ENCODE measurements around the gene GORAB. TPM values are rescaled to one million over a fixed set of nuclear protein-coding genes. Genes with fewer than 3 reads are reported as not detected.

Gene GORAB
- total and polyA plus RNA-seq, 2 experiments from 2014 or later, result 14.7 to 16.4 TPM

GRCh38 chr1:170559166-170559565, 27.2 kb downstream of the GORAB start:
- Histone ChIP-seq H2AFZ (no peak overlapping the region), H4K20me1 (ENCODE audit: insufficient read depth) (no peaks in the 10 kb centered on the region), H3K4me2 (ENCODE audit: unreplicated experiment) (no peak overlapping the region), H3K9me2 (ENCODE audit: insufficient read depth) (no peaks in the 10 kb centered on the region; the same call in 1 of the 2 replicates), H3K4me3 (no peak overlapping the region), H3K4me1 (ENCODE audit: insufficient read depth) (peaks cover 50% of the 10 kb centered on the region), H3K36me3 (ENCODE audit: low read depth) (no peaks in the 10 kb centered on the region; the same call in 1 of the 2 replicates), H3F3A (ENCODE audit: insufficient read depth) (peaks cover 74% of the 10 kb centered on the region), H3K79me2 (ENCODE audit: insufficient read depth) (no peaks in the 10 kb centered on the region), H3K9ac (no peak overlapping the region), H3K27me3 (replicated peaks; ENCODE audit: insufficient read depth) (no peaks in the 10 kb centered on the region), H3K9me3 (ENCODE audit: low read depth) (no peaks in the 10 kb centered on the region), H3K27ac (no peak overlapping the region)
- in situ Hi-C loops (cut with MboI), result no loop called here
- TF ChIP-seq EZH2 (IDR thresholded peaks at IDR 0.05; ENCODE audit: insufficient read depth, poor library complexity, severe bottlenecking) (no peak), EZH2phosphoT487 (IDR thresholded peaks at IDR 0.05; ENCODE audit: insufficient read depth, low read depth) (no peak)
- 21 to 30% methylated on average over 2 of the region's 2 CpGs for WGBS, 2 experiments (ENCODE audit: low coverage in 1 of 2, low lambda C conversion rate in 2 of 2, missing lambda C conversion rate in 2 of 2)
- DNase-seq, result no peak

- no peaks in the 10 kb centered on the region for H3K27me3 ChIP-seq (replicated peaks; ENCODE audit: insufficient read depth)
- in situ Hi-C loops (cut with MboI), result no loop called here
- TF ChIP-seq EZH2 (IDR thresholded peaks at IDR 0.05; ENCODE audit: insufficient read depth, poor library complexity, severe bottlenecking) (no peak), EZH2phosphoT487 (IDR thresholded peaks at IDR 0.05; ENCODE audit: insufficient read depth, low read depth) (no peak)
- peaks cover 57% of the 10 kb centered on the region for H3K4me1 ChIP-seq (ENCODE audit: insufficient read depth)
- H3K27ac ChIP-seq, result peak overlapping the region; percentile 32
- peak; percentile 47 for DNase-seq
- H3K79me2 ChIP-seq (ENCODE audit: insufficient read depth), result no peaks in the 10 kb centered on the region
- H4K20me1 ChIP-seq (ENCODE audit: insufficient read depth), result no peaks in the 10 kb centered on the region
- no peaks in the 10 kb centered on the region for H3K9me3 ChIP-seq (ENCODE audit: low read depth)
- H3K36me3 ChIP-seq (ENCODE audit: low read depth), result no peaks in the 10 kb centered on the region; the same call in 1 of the 2 replicates
- H3F3A ChIP-seq (ENCODE audit: insufficient read depth), result peaks cover 72% of the 10 kb centered on the region
- WGBS, 2 experiments (ENCODE audit: low coverage in 1 of 2, low lambda C conversion rate in 2 of 2, missing lambda C conversion rate in 2 of 2), result 75 to 76% methylated on average over 4 of the region's 4 CpGs
- no peaks in the 10 kb centered on the region; the same call in 1 of the 2 replicates for H3K9me2 ChIP-seq (ENCODE audit: insufficient read depth)
- H2AFZ ChIP-seq, result no peak overlapping the region
- no peak overlapping the region for H3K4me3 ChIP-seq
- H3K9ac ChIP-seq, result no peak overlapping the region
- no peak overlapping the region for H3K4me2 ChIP-seq (ENCODE audit: unreplicated experiment)
These were observed 28.8 kb downstream of the GORAB start for GRCh38 chr1:170560681-170561285.

GRCh38 chr1:170562646-170563338, 30.8 kb downstream of the GORAB start:
- in situ Hi-C loops (cut with MboI), result no loop called here
- Histone ChIP-seq H3K36me3 (ENCODE audit: low read depth) (no peaks in the 10 kb centered on the region; the same call in 1 of the 2 replicates), H3K9me3 (ENCODE audit: low read depth) (no peaks in the 10 kb centered on the region), H2AFZ (peak overlapping the region; percentile 78), H3K9ac (peak overlapping the region; percentile 83), H3K4me1 (ENCODE audit: insufficient read depth) (peaks cover 46% of the 10 kb centered on the region), H3K9me2 (ENCODE audit: insufficient read depth) (no peaks in the 10 kb centered on the region; the same call in 1 of the 2 replicates), H4K20me1 (ENCODE audit: insufficient read depth) (no peaks in the 10 kb centered on the region), H3K4me2 (ENCODE audit: unreplicated experiment) (peak overlapping the region; percentile 83), H3F3A (ENCODE audit: insufficient read depth) (peaks cover 60% of the 10 kb centered on the region), H3K4me3 (peak overlapping the region; percentile 63), H3K79me2 (ENCODE audit: insufficient read depth) (no peaks in the 10 kb centered on the region), H3K27me3 (replicated peaks; ENCODE audit: insufficient read depth) (no peaks in the 10 kb centered on the region), H3K27ac (peak overlapping the region; percentile 94)
- TF ChIP-seq EZH2phosphoT487 (IDR thresholded peaks at IDR 0.05; ENCODE audit: insufficient read depth, low read depth) (no peak), EZH2 (IDR thresholded peaks at IDR 0.05; ENCODE audit: insufficient read depth, poor library complexity, severe bottlenecking) (no peak)
- DNase-seq, result peak; percentile 95
- WGBS, 2 experiments (ENCODE audit: low coverage in 1 of 2, low lambda C conversion rate in 2 of 2, missing lambda C conversion rate in 2 of 2), result 3 to 9% methylated on average over 7 of the region's 7 CpGs

GRCh38 chr1:170567214-170567613, 35.2 kb downstream of the GORAB start:
- no peak for DNase-seq
- H4K20me1 ChIP-seq (ENCODE audit: insufficient read depth), result no peaks in the 10 kb centered on the region
- H3K27ac ChIP-seq, result no peak overlapping the region
- TF ChIP-seq EZH2 (IDR thresholded peaks at IDR 0.05; ENCODE audit: insufficient read depth, poor library complexity, severe bottlenecking) (no peak), EZH2phosphoT487 (IDR thresholded peaks at IDR 0.05; ENCODE audit: insufficient read depth, low read depth) (no peak)
- no peaks in the 10 kb centered on the region for H3K9me3 ChIP-seq (ENCODE audit: low read depth)
- in situ Hi-C loops (cut with MboI), result no loop called here
- H3K9ac ChIP-seq, result no peak overlapping the region
- no peak overlapping the region for H3K4me3 ChIP-seq
- no peak overlapping the region for H3K4me2 ChIP-seq (ENCODE audit: unreplicated experiment)
- H3K4me1 ChIP-seq (ENCODE audit: insufficient read depth), result peaks cover 43% of the 10 kb centered on the region
- no peaks in the 10 kb centered on the region for H3K36me3 ChIP-seq (ENCODE audit: low read depth)
- peaks cover 37% of the 10 kb centered on the region for H3F3A ChIP-seq (ENCODE audit: insufficient read depth)
- WGBS, 2 experiments (ENCODE audit: low coverage in 1 of 2, low lambda C conversion rate in 2 of 2, missing lambda C conversion rate in 2 of 2), result 41 to 45% methylated on average over 3 of the region's 3 CpGs
- no peaks in the 10 kb centered on the region for H3K27me3 ChIP-seq (replicated peaks; ENCODE audit: insufficient read depth)
- no peaks in the 10 kb centered on the region for H3K79me2 ChIP-seq (ENCODE audit: insufficient read depth)
- no peaks in the 10 kb centered on the region; the same call in 1 of the 2 replicates for H3K9me2 ChIP-seq (ENCODE audit: insufficient read depth)
- H2AFZ ChIP-seq, result no peak overlapping the region

Measured in GM23248 (cell line).